Vagina (tissue), 2 donors: ENCODE data around the gene AKT1S1. TPM values are rescaled to one million over a fixed set of nuclear protein-coding genes. Genes with fewer than 3 reads are reported as not detected.

Experiments used
- DNase-seq, 2 donors: peaks; one replicate each; pipeline ENCODE4 v3.0.0-alpha.2; 2017; ENCODE audit errors: extremely low spot score in 2 of 2
- H3K27ac ChIP-seq: fragments of 200-600 bp; sonication (generic); one replicate; pipeline ENCODE4 v1.5.1; 2019
- H3K27me3 ChIP-seq: fragments of 200-600 bp; sonication (generic); one replicate; pipeline ENCODE4 v1.5.1; 2019
- H3K36me3 ChIP-seq, 2 donors: fragments of 200-600 bp; sonication (generic); one replicate each; pipeline ENCODE4 v1.5.1; 2017 to 2019
- H3K4me1 ChIP-seq: fragments of 200-600 bp; sonication (generic); one replicate; pipeline ENCODE4 v1.5.1; 2019
- H3K4me3 ChIP-seq, 2 donors: fragments of 200-600 bp; sonication (generic); 1 replicate in 1 of 2; 2 replicates in 1 of 2; pipeline ENCODE4 v1.5.1; 2016 to 2019
- H3K9me3 ChIP-seq: fragments of 200-600 bp; sonication (generic); one replicate; pipeline ENCODE4 v1.5.1; 2019
- CTCF ChIP-seq, 3 experiments: fragments of 450-650 bp in 2 of 3; fragments of 200-600 bp in 1 of 3; sonication (generic) in 1 of 3; IDR thresholded peaks; one replicate each; pipeline ENCODE4 v1.5.1; 2017 to 2019; ENCODE audit warnings: antibody characterized with exemption in 3 of 3, mild to moderate bottlenecking in 2 of 3, moderate library complexity in 2 of 3
- POLR2A ChIP-seq, 2 donors: fragments of 450-650 bp; IDR thresholded peaks; one replicate each; pipeline ENCODE4 v1.6.1; 2017; ENCODE audit warnings: antibody characterized with exemption in 2 of 2, mild to moderate bottlenecking in 2 of 2, moderate library complexity in 2 of 2
- POLR2AphosphoS5 ChIP-seq, 2 donors: sonication (generic); formaldehyde crosslinking; IDR thresholded peaks; one replicate each; pipeline ENCODE4 v1.9.0; 2017; ENCODE audit warnings: antibody characterized with exemption in 2 of 2, mild to moderate bottlenecking in 2 of 2, low read depth in 1 of 2; ENCODE audit not compliant: insufficient read depth in 1 of 2
- intact Hi-C: fragments of 100-400 bp; cut with DNase I; formaldehyde crosslinking; loops from one replicate; pipeline ENCODE4 v1.15.1; 2023
- total RNA-seq: library from RNA; depleted of rRNA; stranded (reverse); fragments of >200 nt; gene quantifications from one replicate; pipeline ENCODE4 v1.2.3, GENCODE V29; 2016

AKT1S1 gene
- total RNA-seq, 1 donor from 2014 or later, result 16.9 TPM

GRCh38 chr19:49887037-49887664 is 10.0 kb upstream of the AKT1S1 start:
- Histone ChIP-seq H3K36me3 (peaks cover 4 to 30% of the 10 kb centered on the region in 2 donors), H3K27ac (no peak overlapping the region), H3K4me3 (no peak overlapping the region), H3K27me3 (no peaks in the 10 kb centered on the region), H3K4me1 (peaks cover 11% of the 10 kb centered on the region), H3K9me3 (no peaks in the 10 kb centered on the region)
- intact Hi-C loops, result no loop called here
- TF ChIP-seq POLR2A (IDR thresholded peaks at IDR 0.05) (no peak), POLR2AphosphoS5 (IDR thresholded peaks at IDR 0.05; ENCODE audit: insufficient read depth in 1 of 2, low read depth in 1 of 2) (no peak), CTCF (IDR thresholded peaks at IDR 0.05) (no peak)
- DNase-seq, result no peak

DNA sequence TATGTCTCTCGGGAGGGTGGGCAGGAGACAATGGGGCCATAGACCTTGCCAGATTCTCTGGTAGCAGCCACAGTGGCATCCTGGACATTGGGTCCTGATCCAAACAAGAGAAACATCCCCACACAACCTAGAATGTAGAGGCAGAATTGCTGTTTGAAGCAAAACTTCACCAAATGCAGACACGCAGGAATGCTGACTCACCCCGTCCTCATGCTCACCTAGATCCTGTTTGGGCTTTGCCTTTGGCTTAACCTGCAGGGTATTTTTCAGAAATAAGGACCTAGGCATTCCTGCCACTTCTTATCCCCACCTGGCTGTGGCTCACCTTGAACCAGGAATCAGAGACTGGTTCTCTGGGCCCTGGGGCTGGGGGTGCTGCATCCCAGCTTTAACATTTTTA is 7.6 kb upstream of the AKT1S1 start:
- H3K27ac ChIP-seq, result no peak overlapping the region
- no peaks in the 10 kb centered on the region for H3K9me3 ChIP-seq
- TF ChIP-seq POLR2AphosphoS5 (IDR thresholded peaks at IDR 0.05; ENCODE audit: insufficient read depth in 1 of 2, low read depth in 1 of 2) (no peak), CTCF (IDR thresholded peaks at IDR 0.05) (no peak), POLR2A (IDR thresholded peaks at IDR 0.05) (no peak)
- H3K27me3 ChIP-seq, result no peaks in the 10 kb centered on the region
- H3K36me3 ChIP-seq, result peaks cover 4 to 54% of the 10 kb centered on the region in 2 donors
- no peak for DNase-seq
- peaks cover 3% of the 10 kb centered on the region for H3K4me1 ChIP-seq
- intact Hi-C loops, result no loop called here
- H3K4me3 ChIP-seq, result no peak overlapping the region

DNA sequence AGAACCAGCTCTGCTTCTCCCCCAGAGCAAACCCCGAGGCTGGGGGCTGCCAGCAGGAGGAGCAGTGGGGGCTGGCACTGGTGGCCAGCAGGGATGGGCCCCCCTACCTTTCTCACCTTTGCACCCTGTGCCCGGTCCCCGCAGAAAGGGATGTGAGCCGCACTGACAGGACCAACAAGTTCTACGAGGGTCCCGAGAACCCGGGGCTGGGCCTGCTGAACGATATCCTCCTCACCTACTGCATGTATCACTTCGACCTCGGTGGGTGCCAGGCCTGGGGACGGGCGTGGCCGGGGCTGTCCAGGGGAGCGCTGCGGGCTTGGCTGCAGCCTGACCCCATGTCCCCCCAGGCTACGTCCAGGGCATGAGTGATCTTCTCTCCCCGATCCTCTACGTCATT is 7.0 kb upstream of the AKT1S1 start:
- intact Hi-C loops, result no loop called here
- H3K9me3 ChIP-seq, result no peaks in the 10 kb centered on the region
- no peak overlapping the region for H3K4me3 ChIP-seq
- H3K4me1 ChIP-seq, result peaks cover 3% of the 10 kb centered on the region
- no peak for DNase-seq
- TF ChIP-seq CTCF (IDR thresholded peaks at IDR 0.05), result no peak
- TF ChIP-seq POLR2AphosphoS5 (IDR thresholded peaks at IDR 0.05; ENCODE audit: insufficient read depth in 1 of 2, low read depth in 1 of 2), result no peak
- TF ChIP-seq POLR2A (IDR thresholded peaks at IDR 0.05), result no peak
- H3K27me3 ChIP-seq, result no peaks in the 10 kb centered on the region
- no peak overlapping the region for H3K27ac ChIP-seq
- peaks cover 4 to 57% of the 10 kb centered on the region in 2 donors for H3K36me3 ChIP-seq

GRCh38 chr19:49883094-49883493 is 5.9 kb upstream of the AKT1S1 start:
- H3K27me3 ChIP-seq, result no peaks in the 10 kb centered on the region
- intact Hi-C loops, result no loop called here
- peaks cover 13% of the 10 kb centered on the region for H3K4me1 ChIP-seq
- H3K4me3 ChIP-seq, result no peak overlapping the region
- H3K9me3 ChIP-seq, result no peaks in the 10 kb centered on the region
- no peak for DNase-seq
- no peak overlapping the region for H3K27ac ChIP-seq
- no peak for TF ChIP-seq POLR2A (IDR thresholded peaks at IDR 0.05)
- no peak for TF ChIP-seq CTCF (IDR thresholded peaks at IDR 0.05)
- TF ChIP-seq POLR2AphosphoS5 (IDR thresholded peaks at IDR 0.05; ENCODE audit: insufficient read depth in 1 of 2, low read depth in 1 of 2), result no peak
- peaks cover 4 to 57% of the 10 kb centered on the region in 2 donors for H3K36me3 ChIP-seq

GRCh38 chr19:49882643-49883042 is 5.5 kb upstream of the AKT1S1 start:
- intact Hi-C loops, result no loop called here

More at GRCh38 chr19:49882643-49883042, 5.5 kb upstream of the AKT1S1 start:
- TF ChIP-seq POLR2AphosphoS5 (IDR thresholded peaks at IDR 0.05; ENCODE audit: insufficient read depth in 1 of 2, low read depth in 1 of 2) (no peak), CTCF (IDR thresholded peaks at IDR 0.05) (no peak)
- peaks cover 13% of the 10 kb centered on the region for H3K4me1 ChIP-seq
- DNase-seq, result no peak
- no peak overlapping the region for H3K27ac ChIP-seq
- H3K36me3 ChIP-seq, result peaks cover 4 to 57% of the 10 kb centered on the region in 2 donors
- no peaks in the 10 kb centered on the region for H3K27me3 ChIP-seq
- H3K4me3 ChIP-seq, result no peak overlapping the region
- H3K9me3 ChIP-seq, result no peaks in the 10 kb centered on the region
